A673 (cell line): ENCODE data around the gene PROC. TPM values are rescaled to one million over a fixed set of nuclear protein-coding genes. Genes with fewer than 3 reads are reported as not detected.

Experiments
- BruUV-seq: library from RNA; stranded (reverse); fragments of 400-500 nt; replicated peaks from 2 replicates; lab custom pipeline; 2021; lab: Mats Ljungman, UMichigan
- CTCF ChIA-PET: fragments of 300-600 bp; sonication (Branson Sonifier 250); formaldehyde crosslinking; loops from one replicate; lab custom pipeline; 2022; ENCODE audit warnings: antibody characterized with exemption; lab: Charles Lee
- POLR2A ChIA-PET: fragments of 300-600 bp; sonication (Branson Sonifier 250); formaldehyde crosslinking; loops from one replicate; lab custom pipeline; 2022; ENCODE audit warnings: antibody characterized with exemption; ENCODE audit not compliant: low non-redundant PET; lab: Charles Lee
- DNase-seq: peaks from one replicate; pipeline ENCODE4 v3.0.0-alpha.2; 2015; ENCODE audit warnings: low spot score
- H3K27ac ChIP-seq: fragments of 200-600 bp; sonication (generic); 2 replicates; pipeline ENCODE4 v1.5.1; 2016; ENCODE audit warnings: mixed run types, low read depth, mild to moderate bottlenecking, mixed read lengths, antibody characterized with exemption, low read length; ENCODE audit not compliant: poor library complexity, severe bottlenecking
- H3K27me3 ChIP-seq: fragments of 200-600 bp; sonication (generic); replicated peaks from 2 replicates; pipeline ENCODE4 v1.6.1; 2017; ENCODE audit warnings: mixed run types, low read depth, mild to moderate bottlenecking, mixed read lengths, antibody characterized with exemption, low read length; ENCODE audit not compliant: insufficient read depth, poor library complexity
- H3K36me3 ChIP-seq: fragments of 200-600 bp; sonication (generic); 2 replicates; pipeline ENCODE4 v1.6.1; 2016; ENCODE audit warnings: mixed run types, mild to moderate bottlenecking, mixed read lengths, antibody characterized with exemption, low read length; ENCODE audit not compliant: insufficient read depth, poor library complexity, severe bottlenecking
- H3K4me1 ChIP-seq: fragments of 200-600 bp; sonication (generic); 2 replicates; pipeline ENCODE4 v1.6.1; 2017; ENCODE audit warnings: mixed run types, mild to moderate bottlenecking, mixed read lengths, antibody characterized with exemption, low read length; ENCODE audit not compliant: insufficient read depth, poor library complexity, severe bottlenecking
- H3K4me3 ChIP-seq: fragments of 200-600 bp; sonication (generic); 2 replicates; pipeline ENCODE4 v1.5.1; 2016; ENCODE audit warnings: low read depth, mixed run types, mild to moderate bottlenecking, mixed read lengths, low read length; ENCODE audit not compliant: poor library complexity, severe bottlenecking
- H3K9me3 ChIP-seq: fragments of 200-600 bp; sonication (generic); 2 replicates; pipeline ENCODE4 v1.6.1; 2016; ENCODE audit warnings: mixed run types, low read depth, mild to moderate bottlenecking, mixed read lengths, antibody characterized with exemption, low read length; ENCODE audit not compliant: poor library complexity, severe bottlenecking
- CTCF ChIP-seq: fragments of 300-800, 200-600 bp; sonication (generic); conservative IDR thresholded peaks from 2 replicates; pipeline ENCODE4 v1.5.1; 2017; ENCODE audit warnings: low read depth, mild to moderate bottlenecking, antibody characterized with exemption, low read length, moderate library complexity, mixed read lengths
- EZH2 ChIP-seq: fragments of 200-600 bp; sonication (generic); IDR thresholded peaks from 2 replicates; pipeline ENCODE4 v1.6.1; 2017; ENCODE audit warnings: borderline replicate concordance, low read depth, mild to moderate bottlenecking, mixed read lengths, antibody characterized with exemption, low read length; ENCODE audit not compliant: poor library complexity, severe bottlenecking
- intact Hi-C: fragments of 100-400 bp; cut with micrococcal nuclease; formaldehyde crosslinking; loops from one replicate; pipeline ENCODE4 v1.10.0; 2022; ENCODE audit not compliant: unreplicated experiment
- total RNA-seq: library from RNA; stranded (reverse); gene quantifications from 2 replicates; pipeline ENCODE4 v1.2.3, GENCODE V29; 2021

The PROC gene
- total RNA-seq, 1 experiment from 2014 or later, result not detected

DNA sequence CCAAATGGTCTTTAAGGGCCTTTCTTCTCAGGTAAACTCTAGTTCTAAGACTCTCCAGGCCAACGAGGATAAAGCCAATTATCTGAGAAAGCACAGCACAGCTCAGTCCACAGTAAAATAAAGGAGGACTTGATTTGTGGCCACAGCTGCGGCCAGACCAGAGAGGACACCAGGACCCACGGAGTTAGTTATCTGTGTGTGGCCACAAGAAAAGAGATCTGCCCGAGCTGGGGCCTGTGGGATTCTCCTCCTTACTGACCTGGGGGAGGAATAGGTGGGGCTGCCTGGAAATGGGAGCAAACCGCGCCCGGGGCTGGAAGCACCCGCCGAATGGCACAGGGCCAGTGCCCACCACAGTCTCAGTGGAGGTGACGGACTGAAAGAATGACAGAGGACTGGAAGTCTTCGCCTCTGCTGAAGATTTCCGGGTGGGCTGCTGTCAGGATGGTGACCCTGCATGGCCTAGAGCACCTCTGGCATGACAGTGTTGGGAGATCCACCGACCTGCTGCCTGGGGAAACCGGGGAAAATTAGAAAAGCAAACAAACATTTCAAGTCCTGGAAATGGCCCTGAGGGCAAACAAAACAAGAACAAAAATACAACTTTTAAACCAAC is 13.3 kb downstream of the PROC start:
- no peak for TF ChIP-seq EZH2
- no peak for TF ChIP-seq CTCF
- Histone ChIP-seq H3K27ac (no peak overlapping the region), H3K27me3 (no peaks in the 10 kb centered on the region), H3K36me3 (no peaks in the 10 kb centered on the region), H3K9me3 (no peaks in the 10 kb centered on the region), H3K4me1 (no peaks in the 10 kb centered on the region), H3K4me3 (no peak overlapping the region)
- DNase-seq, result no peak
- CTCF ChIA-PET, result no interaction called here
- BruUV-seq, result no TSS peak
- POLR2A ChIA-PET, result no interaction called here
- intact Hi-C loops, result no loop called here

- no peaks in the 10 kb centered on the region for H3K9me3 ChIP-seq
- DNase-seq, result no peak
- no peak overlapping the region for H3K27ac ChIP-seq
- POLR2A ChIA-PET, result no interaction called here
- intact Hi-C loops, result no loop called here
- TF ChIP-seq CTCF (no peak), EZH2 (no peak)
- no TSS peak for BruUV-seq
- no peaks in the 10 kb centered on the region for H3K4me1 ChIP-seq
- H3K36me3 ChIP-seq, result no peaks in the 10 kb centered on the region
- CTCF ChIA-PET, result no interaction called here
- no peak overlapping the region for H3K4me3 ChIP-seq
- H3K27me3 ChIP-seq, result no peaks in the 10 kb centered on the region
Measured at GRCh38 chr2:127434515-127434914, 16.3 kb downstream of the PROC start.

GRCh38 chr2:127437056-127437455 is 18.8 kb downstream of the PROC start:
- BruUV-seq, result no TSS peak
- Histone ChIP-seq H3K36me3 (no peaks in the 10 kb centered on the region), H3K4me1 (no peaks in the 10 kb centered on the region), H3K27ac (no peak overlapping the region), H3K27me3 (no peaks in the 10 kb centered on the region), H3K9me3 (no peaks in the 10 kb centered on the region), H3K4me3 (no peak overlapping the region)
- no peak for DNase-seq
- TF ChIP-seq CTCF (no peak), EZH2 (no peak)
- ChIA-PET CTCF (no interaction called here), POLR2A (no interaction called here)
- intact Hi-C loops, result no loop called here
